SK-N-SH (cell line): Measurements from ENCODE around the gene TM9SF3.

Experiments
- CTCF ChIP-seq: fragments of 200-600 bp; sonication (generic); IDR thresholded peaks from 2 replicates; pipeline ENCODE4 v1.6.1; 2017; ENCODE audit warnings: antibody characterized with exemption, mild to moderate bottlenecking, moderate library complexity
- EZH2phosphoT487 ChIP-seq: fragments of 200-600 bp; sonication (generic); IDR thresholded peaks from 2 replicates; pipeline ENCODE4 v1.6.1; 2017; ENCODE audit warnings: low read depth, mixed run types, mild to moderate bottlenecking, antibody characterized with exemption, moderate library complexity, borderline replicate concordance
- MEF2A ChIP-seq: IDR thresholded peaks from 2 replicates; pipeline ENCODE4 v1.4.0; 2012; ENCODE audit warnings: low read depth, borderline replicate concordance
- MXI1 ChIP-seq: IDR thresholded peaks from 2 replicates; pipeline ENCODE4 v1.6.1; 2012; ENCODE audit warnings: mild to moderate bottlenecking, low read depth, low read length, improper control_type of control experiment
- NRF1 ChIP-seq: IDR thresholded peaks from 2 replicates; pipeline ENCODE4 v1.6.1; 2012; ENCODE audit warnings: low read depth, mild to moderate bottlenecking, low read length
- POLR2AphosphoS5 ChIP-seq: IDR thresholded peaks from 2 replicates; pipeline ENCODE4 v1.6.1; 2012; ENCODE audit warnings: low read depth, low read length
- SIN3A ChIP-seq: IDR thresholded peaks from 2 replicates; pipeline ENCODE4 v1.6.1; 2012; ENCODE audit warnings: low read depth, mild to moderate bottlenecking, low read length, moderate library complexity, borderline replicate concordance
- TCF12 ChIP-seq: IDR thresholded peaks from 2 replicates; pipeline ENCODE4 v1.4.0; 2012
- YY1 ChIP-seq: IDR thresholded peaks from 2 replicates; pipeline ENCODE4 v1.4.0; 2012; ENCODE audit warnings: low read depth, mild to moderate bottlenecking
- ZBTB33 ChIP-seq: IDR thresholded peaks from 2 replicates; pipeline ENCODE4 v1.4.0; 2012; ENCODE audit warnings: low read depth, borderline replicate concordance
- TF ChIP-seq, protein P1 (sequence below): IDR thresholded peaks from 2 replicates; pipeline ENCODE4 v1.6.1; 2012; ENCODE audit warnings: mild to moderate bottlenecking, low read depth, low read length, moderate library complexity

DNA sequence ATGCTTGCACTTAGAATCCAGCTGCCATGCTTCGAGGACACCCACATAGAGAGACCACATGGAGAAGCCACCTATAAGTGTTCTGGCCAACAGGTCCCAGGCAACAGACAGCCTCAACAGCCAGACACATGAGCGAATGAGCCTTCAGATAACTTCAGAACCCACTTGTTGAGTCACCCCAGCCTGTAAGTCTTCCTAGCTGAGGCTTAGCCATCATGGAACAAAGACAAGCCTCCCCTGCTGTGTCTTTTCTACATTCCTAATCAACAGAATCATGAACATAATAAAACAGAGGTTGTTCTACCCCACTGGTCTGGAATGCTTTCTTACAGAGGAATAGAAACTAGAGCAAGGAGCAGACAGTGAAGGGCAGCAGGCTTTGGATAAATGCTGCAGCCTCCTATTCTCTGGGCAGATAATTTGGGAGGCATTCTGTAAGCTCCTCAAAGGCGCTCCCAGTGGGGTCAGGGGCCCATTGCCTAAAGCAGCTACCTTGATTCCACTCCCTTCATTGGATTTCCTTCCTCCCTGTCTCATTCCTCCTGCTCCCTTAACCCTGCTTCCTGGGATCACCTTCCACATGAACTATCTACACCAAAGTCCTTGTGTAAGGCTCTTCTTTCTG lies 77.7 kb downstream of the TM9SF3 start:
- TF ChIP-seq CTCF, result no peak
- TF ChIP-seq TCF12, result 0 out of 2 replicates have a peak, but pooled peaks have one; percentile 8
- no peak for TF ChIP-seq POLR2AphosphoS5
- no peak for TF ChIP-seq MXI1
- TF ChIP-seq MEF2A, result no peak
- no peak for TF ChIP-seq NRF1
- no peak for TF ChIP-seq EZH2phosphoT487
- TF ChIP-seq SIN3A, result no peak
- TF ChIP-seq ZBTB33, result no peak
- TF ChIP-seq, protein P1, sequence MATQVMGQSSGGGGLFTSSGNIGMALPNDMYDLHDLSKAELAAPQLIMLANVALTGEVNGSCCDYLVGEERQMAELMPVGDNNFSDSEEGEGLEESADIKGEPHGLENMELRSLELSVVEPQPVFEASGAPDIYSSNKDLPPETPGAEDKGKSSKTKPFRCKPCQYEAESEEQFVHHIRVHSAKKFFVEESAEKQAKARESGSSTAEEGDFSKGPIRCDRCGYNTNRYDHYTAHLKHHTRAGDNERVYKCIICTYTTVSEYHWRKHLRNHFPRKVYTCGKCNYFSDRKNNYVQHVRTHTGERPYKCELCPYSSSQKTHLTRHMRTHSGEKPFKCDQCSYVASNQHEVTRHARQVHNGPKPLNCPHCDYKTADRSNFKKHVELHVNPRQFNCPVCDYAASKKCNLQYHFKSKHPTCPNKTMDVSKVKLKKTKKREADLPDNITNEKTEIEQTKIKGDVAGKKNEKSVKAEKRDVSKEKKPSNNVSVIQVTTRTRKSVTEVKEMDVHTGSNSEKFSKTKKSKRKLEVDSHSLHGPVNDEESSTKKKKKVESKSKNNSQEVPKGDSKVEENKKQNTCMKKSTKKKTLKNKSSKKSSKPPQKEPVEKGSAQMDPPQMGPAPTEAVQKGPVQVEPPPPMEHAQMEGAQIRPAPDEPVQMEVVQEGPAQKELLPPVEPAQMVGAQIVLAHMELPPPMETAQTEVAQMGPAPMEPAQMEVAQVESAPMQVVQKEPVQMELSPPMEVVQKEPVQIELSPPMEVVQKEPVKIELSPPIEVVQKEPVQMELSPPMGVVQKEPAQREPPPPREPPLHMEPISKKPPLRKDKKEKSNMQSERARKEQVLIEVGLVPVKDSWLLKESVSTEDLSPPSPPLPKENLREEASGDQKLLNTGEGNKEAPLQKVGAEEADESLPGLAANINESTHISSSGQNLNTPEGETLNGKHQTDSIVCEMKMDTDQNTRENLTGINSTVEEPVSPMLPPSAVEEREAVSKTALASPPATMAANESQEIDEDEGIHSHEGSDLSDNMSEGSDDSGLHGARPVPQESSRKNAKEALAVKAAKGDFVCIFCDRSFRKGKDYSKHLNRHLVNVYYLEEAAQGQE, result no peak
- no peak for TF ChIP-seq YY1
